ENCODE measurements around the gene PDE4D. TPM values are rescaled to one million over a fixed set of nuclear protein-coding genes. Genes with fewer than 3 reads are reported as not detected.

PDE4D gene
- total and polyA plus RNA-seq, 8 donors, result 1.5 to 7.1 (median 3.1) TPM

DNA sequence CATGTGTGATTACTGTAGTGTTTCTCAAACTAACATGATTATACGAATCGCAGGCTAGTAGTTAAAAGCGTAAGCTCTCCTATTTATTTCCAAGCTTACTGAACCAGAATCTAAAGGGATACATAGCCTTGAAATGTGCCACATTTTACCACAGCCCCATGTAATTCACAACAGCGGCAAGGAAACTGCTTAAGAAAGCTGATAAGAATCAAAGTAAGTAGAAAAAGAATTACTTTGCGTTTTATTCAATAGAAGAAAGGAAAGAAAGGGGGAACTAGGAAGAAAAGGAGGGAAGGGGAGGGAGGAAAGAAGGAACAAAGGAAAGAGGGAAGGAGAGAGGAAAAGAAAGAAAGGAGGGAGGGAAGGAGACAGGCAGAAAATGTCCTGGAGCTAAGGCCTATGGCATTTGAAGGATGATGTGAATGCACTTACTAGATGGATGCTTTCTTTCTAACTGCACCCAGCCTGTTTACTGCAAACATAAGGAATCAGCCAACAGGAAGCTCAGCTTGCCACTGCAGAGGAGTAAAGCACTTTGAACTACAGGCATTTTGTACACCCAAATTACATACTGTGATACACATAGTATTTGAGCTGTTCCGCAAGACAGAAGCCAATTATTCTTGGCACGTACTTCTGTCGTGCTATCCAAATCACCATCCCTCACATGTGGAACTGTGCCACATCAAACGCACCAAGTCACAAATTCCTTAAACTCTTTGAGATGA is 789.0 kb downstream of the PDE4D start:
- FAIRE-seq, result no peak

GRCh38 chr5:59103303-59103702 is 790.2 kb downstream of the PDE4D start:
- H3K36me3 ChIP-seq, result no peaks in the 10 kb centered on the region
- no peak for ATAC-seq
- H3K4me1 ChIP-seq, result no peaks in the 10 kb centered on the region
- no peak for DNase-seq
- no peak overlapping the region for H3K27ac ChIP-seq
- TF ChIP-seq, protein P1, sequence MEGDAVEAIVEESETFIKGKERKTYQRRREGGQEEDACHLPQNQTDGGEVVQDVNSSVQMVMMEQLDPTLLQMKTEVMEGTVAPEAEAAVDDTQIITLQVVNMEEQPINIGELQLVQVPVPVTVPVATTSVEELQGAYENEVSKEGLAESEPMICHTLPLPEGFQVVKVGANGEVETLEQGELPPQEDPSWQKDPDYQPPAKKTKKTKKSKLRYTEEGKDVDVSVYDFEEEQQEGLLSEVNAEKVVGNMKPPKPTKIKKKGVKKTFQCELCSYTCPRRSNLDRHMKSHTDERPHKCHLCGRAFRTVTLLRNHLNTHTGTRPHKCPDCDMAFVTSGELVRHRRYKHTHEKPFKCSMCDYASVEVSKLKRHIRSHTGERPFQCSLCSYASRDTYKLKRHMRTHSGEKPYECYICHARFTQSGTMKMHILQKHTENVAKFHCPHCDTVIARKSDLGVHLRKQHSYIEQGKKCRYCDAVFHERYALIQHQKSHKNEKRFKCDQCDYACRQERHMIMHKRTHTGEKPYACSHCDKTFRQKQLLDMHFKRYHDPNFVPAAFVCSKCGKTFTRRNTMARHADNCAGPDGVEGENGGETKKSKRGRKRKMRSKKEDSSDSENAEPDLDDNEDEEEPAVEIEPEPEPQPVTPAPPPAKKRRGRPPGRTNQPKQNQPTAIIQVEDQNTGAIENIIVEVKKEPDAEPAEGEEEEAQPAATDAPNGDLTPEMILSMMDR (IDR thresholded peaks at IDR 0.05), result no peak
- intact Hi-C loops (cut with DNase I), result no loop called here
- no peak overlapping the region for H3K4me3 ChIP-seq
- no peaks in the 10 kb centered on the region for H3K9me3 ChIP-seq
- WGBS, 2 donors, result 64 to 69% methylated on average over 3 of the region's 3 CpGs
- FAIRE-seq, result no peak
- no peaks in the 10 kb centered on the region for H3K27me3 ChIP-seq

More for the DNA sequence above, 789.0 kb downstream of the PDE4D start:
- no peaks in the 10 kb centered on the region for H3K36me3 ChIP-seq
- TF ChIP-seq, protein P1 (IDR thresholded peaks at IDR 0.05), result no peak
- DNase-seq (no peak), ATAC-seq (no peak)
- no peak overlapping the region for H3K27ac ChIP-seq
- no peaks in the 10 kb centered on the region for H3K9me3 ChIP-seq
- no peaks in the 10 kb centered on the region for H3K27me3 ChIP-seq
- WGBS, 2 donors, result 67 to 73% methylated on average over 9 of the region's 9 CpGs
- no peak overlapping the region for H3K4me3 ChIP-seq
- no peaks in the 10 kb centered on the region for H3K4me1 ChIP-seq
- intact Hi-C loops (cut with DNase I), result no loop called here

DNA sequence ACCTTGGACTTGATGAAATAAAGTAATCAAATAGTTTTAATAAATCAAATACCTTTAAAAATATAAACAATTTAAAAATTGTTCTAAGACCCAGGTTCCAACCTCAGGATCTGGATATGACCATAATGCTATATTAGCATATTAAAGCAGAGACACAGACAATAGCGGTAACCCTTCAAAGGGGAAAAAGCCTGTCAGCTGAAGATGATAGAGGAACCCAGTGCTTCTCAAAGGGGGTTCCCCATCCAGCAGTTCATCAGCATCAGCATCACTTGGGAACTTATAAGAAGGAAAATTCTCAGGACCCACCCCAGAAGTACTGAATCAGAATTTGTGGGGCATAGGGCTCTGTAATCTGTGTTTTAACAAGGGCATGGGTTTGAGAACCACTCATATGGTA is 791.1 kb downstream of the PDE4D start:
- H3K9me3 ChIP-seq, result no peaks in the 10 kb centered on the region
- no peak overlapping the region for H3K27ac ChIP-seq
- 95 to 100% methylated on average over 1 of the region's 1 CpG for WGBS, 2 donors
- TF ChIP-seq, protein P1 (IDR thresholded peaks at IDR 0.05), result no peak
- ATAC-seq (no peak), FAIRE-seq (no peak), DNase-seq (no peak)
- no peak overlapping the region for H3K4me3 ChIP-seq
- intact Hi-C loops (cut with DNase I), result no loop called here
- no peaks in the 10 kb centered on the region for H3K4me1 ChIP-seq
- no peaks in the 10 kb centered on the region for H3K36me3 ChIP-seq
- no peaks in the 10 kb centered on the region for H3K27me3 ChIP-seq

GRCh38 chr5:59100875-59101274 is 792.7 kb downstream of the PDE4D start:
- H3K4me3 ChIP-seq, result no peak overlapping the region
- WGBS, 2 donors, result 98 to 99% methylated on average over 5 of the region's 5 CpGs
- FAIRE-seq (no peak), ATAC-seq (no peak), DNase-seq (no peak)
- TF ChIP-seq, protein P1 (IDR thresholded peaks at IDR 0.05), result no peak
- H3K36me3 ChIP-seq, result no peaks in the 10 kb centered on the region
- H3K27ac ChIP-seq, result no peak overlapping the region
- H3K27me3 ChIP-seq, result no peaks in the 10 kb centered on the region
- H3K9me3 ChIP-seq, result no peaks in the 10 kb centered on the region
- intact Hi-C loops (cut with DNase I), result no loop called here
- H3K4me1 ChIP-seq, result no peaks in the 10 kb centered on the region

GRCh38 chr5:59099995-59100345 is 793.6 kb downstream of the PDE4D start:
- DNase-seq (no peak), FAIRE-seq (no peak), ATAC-seq (no peak)
- H3K9me3 ChIP-seq, result no peaks in the 10 kb centered on the region
- TF ChIP-seq, protein P1 (IDR thresholded peaks at IDR 0.05), result no peak
- intact Hi-C loops (cut with DNase I), result no loop called here
- no peak overlapping the region for H3K4me3 ChIP-seq
- WGBS, 2 donors, result 95 to 96% methylated on average over 6 of the region's 6 CpGs
- no peaks in the 10 kb centered on the region for H3K27me3 ChIP-seq
- no peaks in the 10 kb centered on the region for H3K36me3 ChIP-seq
- H3K4me1 ChIP-seq, result no peaks in the 10 kb centered on the region
- H3K27ac ChIP-seq, result no peak overlapping the region

All from pancreas (tissue), 10 donors.